SK-MEL-5 (cell line): ENCODE data around the gene RPS14. TPM values are rescaled to one million over a fixed set of nuclear protein-coding genes. Genes with fewer than 3 reads are reported as not detected.

Experiments
- DNase-seq: peaks from one replicate; pipeline ENCODE4 v3.0.0-alpha.2; 2016; ENCODE audit warnings: low read depth, low spot score
- in situ Hi-C: cut with HindIII; loops from 2 replicates; pipeline ENCODE4 v1.10.0; 2016; ENCODE audit warnings: low sequenced_read_pairs, high pct_unique_total_duplicates, low pct_unique_long_range_greater_than_20kb
- polyA plus RNA-seq, 2 experiments: library from polyadenylated mRNA; depleted of rRNA; stranded (reverse); fragments of >200 nt; gene quantifications; 2 replicates each; pipeline ENCODE4 v1.2.3, GENCODE V29; 2015
- total RNA-seq: library from RNA; depleted of rRNA; stranded (reverse); fragments of >200 nt; shearing (Covaris generic); gene quantifications from 2 replicates; pipeline ENCODE4 v1.2.3, GENCODE V29; 2014; rRNA removed

Gene RPS14
- total RNA-seq, result 2,665 and 2,807 TPM in 2 replicates
- 2,027 and 2,592 TPM in 2 replicates for polyA plus RNA-seq (2015; cell fraction: cytosol; rRNA removed)
- 301 and 412 TPM in 2 replicates for polyA plus RNA-seq (2015; cell fraction: nucleus; rRNA removed)

- DNase-seq, result peak; percentile 90
- in situ Hi-C loops, result no loop called here
Measured at GRCh38 chr5:150449517-150450339, at the start of gene RPS14. Gene RPS14, minus strand, starts transcription at chr5:150449739. Its CDS starts 2,006 bp downstream, at chr5:150447733.

GRCh38 chr5:150498971-150499370 is 49.4 kb upstream of the RPS14 start:
- in situ Hi-C loops, result no loop called here
- no peak for DNase-seq

- DNase-seq, result no peak
- in situ Hi-C loops, result no loop called here
Measured at GRCh38 chr5:150498501-150498900, 49.0 kb upstream of the RPS14 start.

DNA sequence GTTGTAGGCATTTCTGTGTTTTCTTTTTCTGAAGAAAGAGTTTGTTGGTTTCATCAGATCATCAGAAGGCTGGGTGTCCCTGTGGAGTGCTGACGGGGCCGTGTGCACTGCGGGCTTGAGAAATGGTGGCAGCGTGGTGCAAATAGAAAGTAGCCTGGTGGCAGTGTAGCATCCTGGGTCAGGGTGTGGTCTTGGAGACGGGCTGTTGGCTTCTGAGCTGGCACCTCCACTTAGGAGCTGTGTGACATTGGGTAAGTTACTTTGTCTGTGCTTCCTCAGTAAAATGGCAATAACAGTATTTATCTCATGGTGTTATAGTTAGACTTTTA is 48.4 kb upstream of the RPS14 start:
- DNase-seq, result no peak
- in situ Hi-C loops, result no loop called here

GRCh38 chr5:150497274-150497988 is 47.9 kb upstream of the RPS14 start:
- in situ Hi-C loops, result no loop called here
- peak; percentile 41 for DNase-seq

DNA sequence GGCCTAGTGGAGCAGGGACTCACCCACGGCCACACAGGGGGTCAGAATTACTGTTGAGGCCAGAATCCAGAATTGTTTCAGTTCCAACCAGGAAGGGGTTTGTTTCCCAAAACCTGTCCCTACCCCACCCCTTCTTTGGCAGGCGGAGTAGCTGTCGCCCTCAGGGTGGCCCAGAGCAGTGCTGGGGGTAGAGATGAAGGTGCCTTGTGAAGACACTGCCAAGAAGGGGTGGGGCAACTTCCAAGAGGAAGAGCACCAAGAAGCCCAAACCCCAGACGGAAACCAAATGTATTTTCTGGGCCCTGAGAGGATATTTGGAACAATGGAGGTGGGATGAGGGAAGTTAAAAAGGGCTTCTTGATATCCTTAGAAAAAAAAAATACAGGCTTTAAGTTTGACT is 47.0 kb upstream of the RPS14 start:
- in situ Hi-C loops, result no loop called here
- DNase-seq, result no peak

- in situ Hi-C loops, result no loop called here
- no peak for DNase-seq
Measured at GRCh38 chr5:150496098-150496497, 46.6 kb upstream of the RPS14 start.

DNA sequence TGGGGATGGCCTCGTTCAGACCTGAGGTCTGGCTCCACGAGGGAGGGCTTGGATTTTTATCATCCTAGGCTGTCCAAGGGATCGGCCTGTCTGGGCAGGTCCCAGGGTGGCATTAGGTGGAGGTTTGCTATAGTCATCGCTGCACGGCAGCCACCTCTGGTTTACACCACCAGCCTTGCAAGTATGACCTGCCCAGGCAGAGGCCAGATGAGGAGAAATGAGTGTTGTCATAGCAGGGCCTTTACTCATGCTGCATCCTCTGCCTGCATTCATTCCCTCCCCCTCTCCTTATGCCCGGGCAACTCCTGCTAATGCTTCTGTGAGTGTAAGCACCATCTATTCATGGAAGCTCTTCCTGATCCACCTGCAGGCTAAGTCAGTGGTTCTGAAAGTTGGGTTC is 43.1 kb upstream of the RPS14 start:
- no peak for DNase-seq
- in situ Hi-C loops, result no loop called here

DNA sequence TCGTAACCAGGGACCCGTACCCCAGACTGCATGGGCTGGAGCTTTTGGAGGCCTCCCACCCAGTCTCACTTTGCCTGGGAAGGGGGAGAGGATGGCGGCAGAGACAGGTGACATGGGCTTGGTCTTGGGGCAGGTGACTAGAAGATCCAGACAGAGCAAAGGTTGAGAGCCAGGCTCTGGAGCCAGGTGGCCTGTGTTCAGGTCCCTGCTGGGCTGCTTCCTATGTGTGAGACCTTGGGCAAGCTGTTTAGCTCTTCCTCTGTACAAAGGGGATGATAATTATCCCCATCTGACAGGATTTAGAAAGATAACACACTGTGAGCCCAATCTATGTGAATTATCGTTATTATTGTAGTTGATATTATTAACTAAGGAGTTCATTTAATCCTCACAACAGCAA is 42.3 kb upstream of the RPS14 start:
- DNase-seq, result no peak
- in situ Hi-C loops, result no loop called here

DNA sequence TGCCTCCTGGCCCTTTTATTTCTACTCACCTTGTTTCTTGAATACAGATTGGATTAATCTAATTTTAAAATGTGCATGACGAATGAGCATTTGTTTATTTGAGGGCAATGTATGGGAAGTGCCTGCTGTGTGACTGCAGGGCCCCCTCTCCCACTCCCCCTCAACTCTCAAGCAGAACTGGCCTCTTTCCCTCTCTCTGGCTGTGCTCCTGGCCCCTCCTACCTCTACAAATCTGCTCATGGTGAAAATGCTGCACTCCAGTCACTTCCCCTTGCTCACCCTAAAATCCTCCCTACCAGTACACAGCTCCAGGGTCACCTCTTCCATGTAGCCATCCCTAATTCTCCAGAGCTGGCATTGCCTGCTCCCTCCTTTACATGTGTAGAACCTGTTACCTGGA is 41.2 kb upstream of the RPS14 start:
- in situ Hi-C loops, result no loop called here
- DNase-seq, result no peak

DNA sequence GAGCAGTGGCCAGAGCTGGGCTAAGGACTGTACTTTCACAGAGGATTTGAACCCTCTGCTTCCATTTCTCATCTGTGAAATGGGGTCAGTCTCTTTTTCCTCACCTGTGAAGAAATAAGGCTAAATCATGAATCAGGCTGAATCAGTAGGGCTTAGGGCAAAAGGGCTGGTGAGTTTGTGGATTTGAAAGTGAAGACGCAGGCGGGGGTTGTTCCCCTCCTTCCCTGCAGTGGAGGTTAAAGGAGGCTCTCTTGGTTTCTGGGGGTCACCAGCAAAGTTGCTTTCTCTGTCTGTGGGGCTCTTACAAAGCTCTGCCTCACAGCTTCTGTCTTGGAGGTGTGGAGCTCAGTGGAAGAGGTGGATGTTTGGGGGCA is 40.7 kb upstream of the RPS14 start:
- in situ Hi-C loops, result no loop called here
- DNase-seq, result no peak

DNA sequence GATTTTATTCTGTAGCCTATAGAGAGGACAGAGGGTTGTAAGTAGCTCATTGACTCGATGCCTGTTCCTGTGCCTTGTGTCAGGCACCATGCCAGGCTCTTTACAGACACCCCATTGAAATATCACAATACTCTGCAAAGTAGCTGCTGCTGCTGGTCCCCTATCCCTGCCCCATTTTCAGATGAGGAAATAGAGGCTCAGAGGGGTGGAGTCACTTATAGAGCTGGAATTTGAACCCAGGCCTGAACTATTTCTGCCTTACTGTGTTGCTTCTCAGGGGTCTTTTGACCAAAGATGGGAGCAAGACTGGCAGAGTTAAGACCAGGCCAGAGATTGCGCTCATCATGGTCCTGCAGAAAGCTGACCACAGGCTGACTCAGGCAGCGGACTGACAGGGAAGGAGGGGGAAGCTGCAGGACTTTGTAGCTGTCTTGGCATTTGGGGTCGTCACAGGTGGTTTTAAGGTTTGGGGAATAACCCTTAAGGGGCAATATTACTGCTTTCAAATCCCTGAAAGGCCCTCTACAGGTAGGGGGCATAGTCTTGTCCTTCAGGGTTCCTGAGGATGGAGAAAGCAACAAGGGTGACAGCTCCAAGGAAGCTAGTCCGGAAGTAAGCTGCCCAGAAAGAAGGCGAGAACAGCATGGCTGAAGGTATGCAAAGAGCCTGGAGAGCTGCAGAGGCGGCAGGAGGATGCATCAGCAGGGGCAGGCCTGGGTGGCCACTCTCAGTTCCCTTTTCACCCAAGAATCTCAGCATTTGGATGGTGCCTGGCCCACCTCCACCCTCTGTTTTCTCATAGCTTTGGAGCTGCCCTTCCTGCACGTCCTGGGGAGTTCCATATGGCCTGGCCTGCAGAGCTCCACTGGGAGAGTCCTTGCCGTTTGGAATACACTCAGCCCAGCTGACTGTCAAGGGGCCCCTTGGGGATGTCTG is 40.1 kb upstream of the RPS14 start:
- no peak for DNase-seq
- in situ Hi-C loops, result no loop called here

GRCh38 chr5:150488519-150489359 is 39.2 kb upstream of the RPS14 start:
- in situ Hi-C loops, result no loop called here
- peak; percentile 40 for DNase-seq

- peak; percentile 29 for DNase-seq
Measured at GRCh38 chr5:150487199-150488061, 37.9 kb upstream of the RPS14 start.

GRCh38 chr5:150486402-150487198 is 37.1 kb upstream of the RPS14 start:
- in situ Hi-C loops, result no loop called here
- DNase-seq, result peak; percentile 66

More at GRCh38 chr5:150487199-150488061, 37.9 kb upstream of the RPS14 start:
- in situ Hi-C loops, result no loop called here
